ENCODE measurements around the gene YWHAG.

- no peak for TF ChIP-seq CTCF (IDR thresholded peaks at IDR 0.05)
- no peak for TF ChIP-seq POLR2A (IDR thresholded peaks at IDR 0.05)
Observed at GRCh38 chr7:76292213-76292573, 66.6 kb downstream of the YWHAG start.
